ENCODE measurements around the gene RNF149.
A peak's percentile ranks its signal among the peaks of the same experiment; 100 is the strongest.

RNF149 gene

GRCh38 chr2:101330253-101330933 is 21.9 kb upstream of the RNF149 start:
- no peak overlapping the region for H3K4me3 ChIP-seq (replicated peaks; ENCODE audit: insufficient read depth, low read length)
- H3K27me3 ChIP-seq (ENCODE audit: insufficient read depth, poor library complexity, severe bottlenecking): no peaks in the 10 kb centered on the region
- DNase-seq (ENCODE audit: low read depth in 1 of 2, low spot score in 1 of 2): no peak
- no peak overlapping the region for H3K27ac ChIP-seq (replicated peaks)
- TF ChIP-seq SPI1 (IDR thresholded peaks at IDR 0.05; ENCODE audit: borderline replicate concordance, low read depth) (no peak), GABPA (IDR thresholded peaks at IDR 0.05; ENCODE audit: low read depth) (no peak), POLR2AphosphoS5 (IDR thresholded peaks at IDR 0.05; ENCODE audit: low read depth) (no peak), REST (IDR thresholded peaks at IDR 0.05; ENCODE audit: insufficient replicate concordance, low read depth) (no peak)
- TF ChIP-seq, protein P1, sequence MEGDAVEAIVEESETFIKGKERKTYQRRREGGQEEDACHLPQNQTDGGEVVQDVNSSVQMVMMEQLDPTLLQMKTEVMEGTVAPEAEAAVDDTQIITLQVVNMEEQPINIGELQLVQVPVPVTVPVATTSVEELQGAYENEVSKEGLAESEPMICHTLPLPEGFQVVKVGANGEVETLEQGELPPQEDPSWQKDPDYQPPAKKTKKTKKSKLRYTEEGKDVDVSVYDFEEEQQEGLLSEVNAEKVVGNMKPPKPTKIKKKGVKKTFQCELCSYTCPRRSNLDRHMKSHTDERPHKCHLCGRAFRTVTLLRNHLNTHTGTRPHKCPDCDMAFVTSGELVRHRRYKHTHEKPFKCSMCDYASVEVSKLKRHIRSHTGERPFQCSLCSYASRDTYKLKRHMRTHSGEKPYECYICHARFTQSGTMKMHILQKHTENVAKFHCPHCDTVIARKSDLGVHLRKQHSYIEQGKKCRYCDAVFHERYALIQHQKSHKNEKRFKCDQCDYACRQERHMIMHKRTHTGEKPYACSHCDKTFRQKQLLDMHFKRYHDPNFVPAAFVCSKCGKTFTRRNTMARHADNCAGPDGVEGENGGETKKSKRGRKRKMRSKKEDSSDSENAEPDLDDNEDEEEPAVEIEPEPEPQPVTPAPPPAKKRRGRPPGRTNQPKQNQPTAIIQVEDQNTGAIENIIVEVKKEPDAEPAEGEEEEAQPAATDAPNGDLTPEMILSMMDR (IDR thresholded peaks at IDR 0.05; ENCODE audit: insufficient read depth, low read length): no peak

DNA sequence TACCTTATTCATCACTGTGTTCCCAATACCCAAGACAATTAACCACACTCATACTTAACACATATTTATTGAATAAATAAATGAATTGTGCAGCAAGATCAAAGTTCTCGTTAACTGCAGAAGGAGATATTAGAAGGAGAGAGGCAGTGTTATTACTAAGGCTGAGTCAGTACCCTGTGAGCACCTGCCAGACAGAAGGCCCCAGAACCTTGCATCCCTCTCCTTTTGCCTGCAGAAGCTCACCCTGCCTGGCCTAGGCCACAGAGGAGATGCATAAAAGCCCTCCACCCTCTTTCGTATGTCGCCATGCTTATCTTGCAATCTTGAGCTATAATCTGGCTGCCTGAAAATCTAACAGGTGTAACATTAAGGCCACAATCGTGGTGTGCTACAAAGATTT is 20.5 kb upstream of the RNF149 start:
- TF ChIP-seq, protein P1 (IDR thresholded peaks at IDR 0.05; ENCODE audit: insufficient read depth, low read length): no peak
- no peak for TF ChIP-seq SPI1 (IDR thresholded peaks at IDR 0.05; ENCODE audit: borderline replicate concordance, low read depth)
- DNase-seq (ENCODE audit: low read depth in 1 of 2, low spot score in 1 of 2): peak in 1 of 2 experiments; percentile 21
- H3K27me3 ChIP-seq (ENCODE audit: insufficient read depth, poor library complexity, severe bottlenecking): no peaks in the 10 kb centered on the region
- no peak overlapping the region for H3K4me3 ChIP-seq (replicated peaks; ENCODE audit: insufficient read depth, low read length)
- H3K27ac ChIP-seq (replicated peaks): peak overlapping the region; percentile 16

DNA sequence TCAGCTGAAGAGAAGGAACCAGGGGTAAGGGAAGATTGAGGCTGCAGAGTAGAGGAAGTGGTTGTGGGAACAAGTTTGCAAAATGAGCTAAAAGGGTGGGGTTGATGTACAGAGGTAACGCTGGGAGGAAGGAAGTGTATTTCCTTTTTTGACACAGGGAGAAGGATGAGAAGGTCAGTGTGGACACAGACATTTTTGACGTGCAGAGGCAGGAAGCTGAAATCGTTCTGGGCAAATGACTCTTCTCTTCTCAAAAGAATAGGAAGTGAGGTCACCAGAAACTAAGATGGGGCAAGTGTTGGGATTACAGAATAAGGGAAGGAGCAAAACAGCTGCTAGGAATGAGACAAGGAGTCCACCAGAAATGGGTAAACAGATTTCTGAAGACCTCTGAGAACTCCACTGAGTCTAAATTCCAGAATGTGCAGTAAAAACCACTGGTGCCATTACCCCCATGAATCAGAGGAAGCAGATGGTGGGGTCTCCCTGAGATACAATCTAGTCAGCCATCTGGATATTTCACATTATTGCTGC is 20.0 kb upstream of the RNF149 start:
- Histone ChIP-seq H3K27ac (replicated peaks) (peak overlapping the region; percentile 67), H3K27me3 (ENCODE audit: insufficient read depth, poor library complexity, severe bottlenecking) (no peaks in the 10 kb centered on the region), H3K4me3 (replicated peaks; ENCODE audit: insufficient read depth, low read length) (no peak overlapping the region)
- peak; percentile 96 to 98 for DNase-seq (ENCODE audit: low read depth in 1 of 2, low spot score in 1 of 2)
- TF ChIP-seq REST (IDR thresholded peaks at IDR 0.05; ENCODE audit: insufficient replicate concordance, low read depth): no peak
- peak; percentile 72 for TF ChIP-seq GABPA (IDR thresholded peaks at IDR 0.05; ENCODE audit: low read depth)
- TF ChIP-seq, protein P1 (IDR thresholded peaks at IDR 0.05; ENCODE audit: insufficient read depth, low read length): no peak
- TF ChIP-seq POLR2AphosphoS5 (IDR thresholded peaks at IDR 0.05; ENCODE audit: low read depth): peak; percentile 83
- peak; percentile 96 for TF ChIP-seq SPI1 (IDR thresholded peaks at IDR 0.05; ENCODE audit: borderline replicate concordance, low read depth)
